SK-N-SH treated with all-trans-retinoic acid at 6 μM for 48 hours (cell line): Measurements from ENCODE around the gene MAPK9.

Experiments used
- ATAC-seq: fragments of 200-7000 bp; cut with Tn5 transposase; 3 replicates; pipeline ENCODE4 v1.9.1; 2020; ENCODE audit warnings: mild to moderate bottlenecking, moderate library complexity
- ARNTL ChIP-seq: fragments of 450-650 bp; formaldehyde crosslinking; IDR thresholded peaks from 2 replicates; pipeline ENCODE4 v1.5.0; 2020; ENCODE audit warnings: low read depth, mild to moderate bottlenecking, moderate library complexity, borderline replicate concordance
- CSDC2 ChIP-seq: fragments of 250-450 bp; sonication (Bioruptor Pico); IDR thresholded peaks from 2 replicates; pipeline ENCODE4 v1.5.0; 2020; ENCODE audit warnings: mild to moderate bottlenecking, moderate library complexity
- ESRRG ChIP-seq: fragments of 250-450 bp; sonication (Bioruptor Pico); IDR thresholded peaks from 2 replicates; pipeline ENCODE4 v1.6.1; 2021; ENCODE audit warnings: mild to moderate bottlenecking
- GLIS3 ChIP-seq: fragments of 250-450 bp; sonication (Bioruptor Pico); IDR thresholded peaks from 2 replicates; pipeline ENCODE4 v1.5.0; 2020; ENCODE audit warnings: mild to moderate bottlenecking, moderate library complexity
- ISL1 ChIP-seq: fragments of 250-450 bp; sonication (Bioruptor Pico); IDR thresholded peaks from 2 replicates; pipeline ENCODE4 v2.1.2; 2022; ENCODE audit warnings: mild to moderate bottlenecking, moderate library complexity
- PPARA ChIP-seq: fragments of 250-450 bp; sonication (Bioruptor Pico); IDR thresholded peaks from 2 replicates; pipeline ENCODE4 v1.5.0; 2020; ENCODE audit warnings: mild to moderate bottlenecking, borderline replicate concordance
- RARB ChIP-seq: fragments of 250-450 bp; sonication (Bioruptor Pico); IDR thresholded peaks from 2 replicates; pipeline ENCODE4 v1.8.0; 2021; ENCODE audit warnings: mild to moderate bottlenecking, moderate library complexity
- SNAI2 ChIP-seq: fragments of 250-450 bp; sonication (Bioruptor Pico); IDR thresholded peaks from 2 replicates; pipeline ENCODE4 v1.5.0; 2020; ENCODE audit warnings: mild to moderate bottlenecking, moderate library complexity
- TCF4 ChIP-seq: fragments of 250-450 bp; sonication (Bioruptor Pico); IDR thresholded peaks from 2 replicates; pipeline ENCODE4 v1.8.0; 2021; ENCODE audit warnings: mild to moderate bottlenecking, moderate library complexity, borderline replicate concordance
- TOX ChIP-seq: fragments of 250-450 bp; sonication (Bioruptor Pico); IDR thresholded peaks from 2 replicates; pipeline ENCODE4 v1.8.0; 2021; ENCODE audit warnings: mild to moderate bottlenecking, moderate library complexity, borderline replicate concordance
- ZC3H10 ChIP-seq: fragments of 250-450 bp; sonication (Bioruptor Pico); IDR thresholded peaks from 2 replicates; pipeline ENCODE4 v1.5.1; 2021; ENCODE audit warnings: mild to moderate bottlenecking, moderate library complexity
- ZFP3 ChIP-seq: fragments of 250-450 bp; sonication (Bioruptor Pico); IDR thresholded peaks from 2 replicates; pipeline ENCODE4 v1.5.0; 2020; ENCODE audit warnings: mild to moderate bottlenecking, moderate library complexity
- ZFP30 ChIP-seq: fragments of 450-650 bp; formaldehyde crosslinking; IDR thresholded peaks from 2 replicates; pipeline ENCODE4 v1.5.0; 2022; ENCODE audit warnings: mild to moderate bottlenecking, moderate library complexity
- ZNF70 ChIP-seq: fragments of 450-650 bp; formaldehyde crosslinking; IDR thresholded peaks from 2 replicates; pipeline ENCODE4 v1.5.0; 2020; ENCODE audit warnings: mild to moderate bottlenecking, moderate library complexity
- TF ChIP-seq, protein P1 (sequence below): fragments of 250-450 bp; sonication (Bioruptor Pico); IDR thresholded peaks from 2 replicates; pipeline ENCODE4 v1.5.1; 2021; ENCODE audit warnings: mild to moderate bottlenecking, moderate library complexity
- TF ChIP-seq, protein P2 (sequence below): fragments of 250-450 bp; sonication (Bioruptor Pico); IDR thresholded peaks from 2 replicates; pipeline ENCODE4 v1.5.0; 2020; ENCODE audit warnings: mild to moderate bottlenecking, moderate library complexity
- TF ChIP-seq, protein P3 (sequence below): fragments of 250-450 bp; sonication (Bioruptor Pico); IDR thresholded peaks from 2 replicates; pipeline ENCODE4 v1.5.1; 2020; ENCODE audit warnings: low read depth, mild to moderate bottlenecking, moderate library complexity
- TF ChIP-seq, protein P4 (sequence below): fragments of 250-450 bp; sonication (Bioruptor Pico); IDR thresholded peaks from 2 replicates; pipeline ENCODE4 v1.8.0; 2021; ENCODE audit warnings: low read depth, mild to moderate bottlenecking, moderate library complexity, borderline replicate concordance
- TF ChIP-seq, protein P5 (sequence below): fragments of 250-450 bp; sonication (Bioruptor Pico); IDR thresholded peaks from 2 replicates; pipeline ENCODE4 v1.8.0; 2020; ENCODE audit warnings: mild to moderate bottlenecking, moderate library complexity, borderline replicate concordance

The MAPK9 gene

DNA sequence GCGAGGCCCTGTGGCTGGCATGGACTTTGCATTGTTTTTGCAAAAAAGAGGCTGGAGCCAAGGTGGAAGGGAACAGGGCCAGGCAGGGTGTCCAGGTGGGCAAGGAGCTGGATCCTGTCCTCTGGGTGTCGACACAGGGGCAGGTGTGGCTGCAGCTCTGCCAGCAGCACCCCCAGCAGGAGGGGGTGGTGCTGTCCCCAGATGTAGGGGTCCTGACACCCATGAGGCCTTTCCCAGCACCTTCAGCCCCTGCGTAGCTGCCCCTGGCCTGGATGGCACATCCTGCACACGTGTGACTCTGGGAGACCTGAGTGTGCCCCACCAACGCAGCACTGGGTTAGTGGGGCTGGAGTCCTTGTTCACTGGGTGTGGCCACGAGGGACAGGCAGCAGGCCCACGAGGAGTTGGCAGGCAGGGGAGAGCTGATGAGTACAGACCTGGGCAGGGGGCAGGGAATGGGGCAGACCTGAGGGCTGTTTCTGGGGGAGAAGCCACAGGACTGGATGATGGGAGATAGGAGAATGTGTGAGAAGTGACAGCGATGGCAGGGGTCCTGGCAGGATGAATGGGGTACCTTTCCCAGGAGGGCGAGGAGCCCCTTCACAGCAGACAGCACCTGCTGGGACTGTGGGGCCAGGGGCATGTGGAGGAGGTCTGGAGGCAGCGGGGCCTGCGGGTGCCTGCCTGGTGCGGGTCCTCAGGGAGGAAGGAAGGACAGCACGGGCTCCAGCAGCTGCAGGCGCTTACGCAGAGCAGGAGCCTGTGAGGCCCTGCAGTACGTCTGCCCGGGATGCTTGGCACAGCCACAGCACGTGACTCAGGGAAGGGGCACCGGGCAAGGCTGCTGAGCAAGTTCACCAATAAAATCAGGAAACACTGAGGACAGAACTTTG lies 79.3 kb downstream of the MAPK9 start:
- peak; percentile 33; the same call in 2 of the 3 replicates for ATAC-seq
- no peak for TF ChIP-seq ISL1 (CRISPR knock-in tag)
- TF ChIP-seq, protein P1, sequence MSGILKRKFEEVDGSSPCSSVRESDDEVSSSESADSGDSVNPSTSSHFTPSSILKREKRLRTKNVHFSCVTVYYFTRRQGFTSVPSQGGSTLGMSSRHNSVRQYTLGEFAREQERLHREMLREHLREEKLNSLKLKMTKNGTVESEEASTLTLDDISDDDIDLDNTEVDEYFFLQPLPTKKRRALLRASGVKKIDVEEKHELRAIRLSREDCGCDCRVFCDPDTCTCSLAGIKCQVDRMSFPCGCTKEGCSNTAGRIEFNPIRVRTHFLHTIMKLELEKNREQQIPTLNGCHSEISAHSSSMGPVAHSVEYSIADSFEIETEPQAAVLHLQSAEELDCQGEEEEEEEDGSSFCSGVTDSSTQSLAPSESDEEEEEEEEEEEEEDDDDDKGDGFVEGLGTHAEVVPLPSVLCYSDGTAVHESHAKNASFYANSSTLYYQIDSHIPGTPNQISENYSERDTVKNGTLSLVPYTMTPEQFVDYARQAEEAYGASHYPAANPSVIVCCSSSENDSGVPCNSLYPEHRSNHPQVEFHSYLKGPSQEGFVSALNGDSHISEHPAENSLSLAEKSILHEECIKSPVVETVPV (CRISPR knock-in tag), result no peak
- TF ChIP-seq, protein P2, sequence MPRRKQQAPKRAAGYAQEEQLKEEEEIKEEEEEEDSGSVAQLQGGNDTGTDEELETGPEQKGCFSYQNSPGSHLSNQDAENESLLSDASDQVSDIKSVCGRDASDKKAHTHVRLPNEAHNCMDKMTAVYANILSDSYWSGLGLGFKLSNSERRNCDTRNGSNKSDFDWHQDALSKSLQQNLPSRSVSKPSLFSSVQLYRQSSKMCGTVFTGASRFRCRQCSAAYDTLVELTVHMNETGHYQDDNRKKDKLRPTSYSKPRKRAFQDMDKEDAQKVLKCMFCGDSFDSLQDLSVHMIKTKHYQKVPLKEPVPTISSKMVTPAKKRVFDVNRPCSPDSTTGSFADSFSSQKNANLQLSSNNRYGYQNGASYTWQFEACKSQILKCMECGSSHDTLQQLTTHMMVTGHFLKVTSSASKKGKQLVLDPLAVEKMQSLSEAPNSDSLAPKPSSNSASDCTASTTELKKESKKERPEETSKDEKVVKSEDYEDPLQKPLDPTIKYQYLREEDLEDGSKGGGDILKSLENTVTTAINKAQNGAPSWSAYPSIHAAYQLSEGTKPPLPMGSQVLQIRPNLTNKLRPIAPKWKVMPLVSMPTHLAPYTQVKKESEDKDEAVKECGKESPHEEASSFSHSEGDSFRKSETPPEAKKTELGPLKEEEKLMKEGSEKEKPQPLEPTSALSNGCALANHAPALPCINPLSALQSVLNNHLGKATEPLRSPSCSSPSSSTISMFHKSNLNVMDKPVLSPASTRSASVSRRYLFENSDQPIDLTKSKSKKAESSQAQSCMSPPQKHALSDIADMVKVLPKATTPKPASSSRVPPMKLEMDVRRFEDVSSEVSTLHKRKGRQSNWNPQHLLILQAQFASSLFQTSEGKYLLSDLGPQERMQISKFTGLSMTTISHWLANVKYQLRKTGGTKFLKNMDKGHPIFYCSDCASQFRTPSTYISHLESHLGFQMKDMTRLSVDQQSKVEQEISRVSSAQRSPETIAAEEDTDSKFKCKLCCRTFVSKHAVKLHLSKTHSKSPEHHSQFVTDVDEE (CRISPR knock-in tag), result no peak
- TF ChIP-seq ZFP30 (CRISPR knock-in tag), result no peak
- TF ChIP-seq SNAI2 (CRISPR knock-in tag), result no peak
- no peak for TF ChIP-seq ZNF70 (CRISPR knock-in tag)
- no peak for TF ChIP-seq ZFP3 (CRISPR knock-in tag)
- TF ChIP-seq PPARA, result no peak
- no peak for TF ChIP-seq TCF4

DNA sequence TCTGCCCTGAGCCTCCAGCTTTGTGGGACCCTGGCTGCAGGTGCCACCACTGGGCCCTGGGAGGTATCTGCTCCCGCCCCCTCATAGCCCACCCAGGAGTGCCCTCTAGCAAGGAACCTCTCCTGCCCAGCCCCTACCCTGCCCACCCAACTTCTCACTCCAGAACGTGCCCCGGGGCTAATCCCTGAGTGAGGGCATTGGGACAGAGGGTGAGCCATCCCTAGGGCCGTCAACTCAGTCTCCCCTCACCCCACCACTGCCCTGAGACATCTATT lies 80.2 kb downstream of the MAPK9 start:
- TF ChIP-seq, protein P3, sequence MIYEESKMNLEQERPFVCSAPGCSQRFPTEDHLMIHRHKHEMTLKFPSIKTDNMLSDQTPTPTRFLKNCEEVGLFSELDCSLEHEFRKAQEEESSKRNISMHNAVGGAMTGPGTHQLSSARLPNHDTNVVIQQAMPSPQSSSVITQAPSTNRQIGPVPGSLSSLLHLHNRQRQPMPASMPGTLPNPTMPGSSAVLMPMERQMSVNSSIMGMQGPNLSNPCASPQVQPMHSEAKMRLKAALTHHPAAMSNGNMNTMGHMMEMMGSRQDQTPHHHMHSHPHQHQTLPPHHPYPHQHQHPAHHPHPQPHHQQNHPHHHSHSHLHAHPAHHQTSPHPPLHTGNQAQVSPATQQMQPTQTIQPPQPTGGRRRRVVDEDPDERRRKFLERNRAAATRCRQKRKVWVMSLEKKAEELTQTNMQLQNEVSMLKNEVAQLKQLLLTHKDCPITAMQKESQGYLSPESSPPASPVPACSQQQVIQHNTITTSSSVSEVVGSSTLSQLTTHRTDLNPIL, result no peak
- TF ChIP-seq ESRRG (CRISPR knock-in tag), result no peak
- TF ChIP-seq TOX (CRISPR knock-in tag), result no peak
- TF ChIP-seq TCF4, result no peak
- TF ChIP-seq CSDC2, result no peak
- TF ChIP-seq, protein P4, sequence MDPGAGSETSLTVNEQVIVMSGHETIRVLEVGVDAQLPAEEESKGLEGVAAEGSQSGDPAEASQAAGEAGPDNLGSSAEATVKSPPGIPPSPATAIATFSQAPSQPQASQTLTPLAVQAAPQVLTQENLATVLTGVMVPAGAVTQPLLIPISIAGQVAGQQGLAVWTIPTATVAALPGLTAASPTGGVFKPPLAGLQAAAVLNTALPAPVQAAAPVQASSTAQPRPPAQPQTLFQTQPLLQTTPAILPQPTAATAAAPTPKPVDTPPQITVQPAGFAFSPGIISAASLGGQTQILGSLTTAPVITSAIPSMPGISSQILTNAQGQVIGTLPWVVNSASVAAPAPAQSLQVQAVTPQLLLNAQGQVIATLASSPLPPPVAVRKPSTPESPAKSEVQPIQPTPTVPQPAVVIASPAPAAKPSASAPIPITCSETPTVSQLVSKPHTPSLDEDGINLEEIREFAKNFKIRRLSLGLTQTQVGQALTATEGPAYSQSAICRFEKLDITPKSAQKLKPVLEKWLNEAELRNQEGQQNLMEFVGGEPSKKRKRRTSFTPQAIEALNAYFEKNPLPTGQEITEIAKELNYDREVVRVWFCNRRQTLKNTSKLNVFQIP (CRISPR knock-in tag), result no peak
- TF ChIP-seq PPARA, result no peak
- TF ChIP-seq GLIS3 (CRISPR knock-in tag), result no peak
- no peak for TF ChIP-seq ZFP3 (CRISPR knock-in tag)
- TF ChIP-seq, protein P2 (CRISPR knock-in tag), result no peak
- TF ChIP-seq ARNTL (CRISPR knock-in tag), result no peak
- TF ChIP-seq ZC3H10, result no peak
- TF ChIP-seq ISL1 (CRISPR knock-in tag), result no peak
- TF ChIP-seq, protein P5, sequence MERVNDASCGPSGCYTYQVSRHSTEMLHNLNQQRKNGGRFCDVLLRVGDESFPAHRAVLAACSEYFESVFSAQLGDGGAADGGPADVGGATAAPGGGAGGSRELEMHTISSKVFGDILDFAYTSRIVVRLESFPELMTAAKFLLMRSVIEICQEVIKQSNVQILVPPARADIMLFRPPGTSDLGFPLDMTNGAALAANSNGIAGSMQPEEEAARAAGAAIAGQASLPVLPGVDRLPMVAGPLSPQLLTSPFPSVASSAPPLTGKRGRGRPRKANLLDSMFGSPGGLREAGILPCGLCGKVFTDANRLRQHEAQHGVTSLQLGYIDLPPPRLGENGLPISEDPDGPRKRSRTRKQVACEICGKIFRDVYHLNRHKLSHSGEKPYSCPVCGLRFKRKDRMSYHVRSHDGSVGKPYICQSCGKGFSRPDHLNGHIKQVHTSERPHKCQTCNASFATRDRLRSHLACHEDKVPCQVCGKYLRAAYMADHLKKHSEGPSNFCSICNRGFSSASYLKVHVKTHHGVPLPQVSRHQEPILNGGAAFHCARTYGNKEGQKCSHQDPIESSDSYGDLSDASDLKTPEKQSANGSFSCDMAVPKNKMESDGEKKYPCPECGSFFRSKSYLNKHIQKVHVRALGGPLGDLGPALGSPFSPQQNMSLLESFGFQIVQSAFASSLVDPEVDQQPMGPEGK (CRISPR knock-in tag), result no peak
- no peak for TF ChIP-seq SNAI2 (CRISPR knock-in tag)
- no peak for TF ChIP-seq RARB
- no peak for ATAC-seq
